H1 (cell line): ENCODE data around the gene C3orf20. TPM values are rescaled to one million over a fixed set of nuclear protein-coding genes. Genes with fewer than 3 reads are reported as not detected.

Experiments
- CHD7 ChIP-seq: fragments of 300-600 bp; sonication (generic); IDR thresholded peaks from 2 replicates; pipeline ENCODE4 v1.7.1; 2012; ENCODE audit warnings: low read length, moderate library complexity, mild to moderate bottlenecking, inconsistent platforms; ENCODE audit not compliant: insufficient replicate concordance
- CTBP2 ChIP-seq: IDR thresholded peaks from 2 replicates; pipeline ENCODE4 v1.7.0; 2011; ENCODE audit warnings: borderline replicate concordance, mild to moderate bottlenecking, moderate library complexity, mixed read lengths, low read length; ENCODE audit not compliant: insufficient read depth, insufficient read length
- EGR1 ChIP-seq: IDR thresholded peaks from 2 replicates; pipeline ENCODE4 v1.6.1; 2011; ENCODE audit warnings: low read depth, low read length, borderline replicate concordance
- NRF1 ChIP-seq: IDR thresholded peaks from 2 replicates; pipeline ENCODE4 v1.6.1; 2011; ENCODE audit warnings: mild to moderate bottlenecking, low read depth, low read length, improper control_type of control experiment
- SP1 ChIP-seq: IDR thresholded peaks from 2 replicates; pipeline ENCODE4 v1.6.1; 2011; ENCODE audit warnings: low read depth, low read length
- polyA plus RNA-seq, 7 experiments: library from polyadenylated mRNA; depleted of rRNA in 3 of 7; stranded (reverse) in 5 of 7; unstranded in 2 of 7; fragments of >200 nt in 5 of 7; fragments of 200-250 nt in 2 of 7; gene quantifications; 1 replicate in 5 of 7; 2 replicates in 1 of 7; 4 replicates in 1 of 7; pipeline versions ENCODE4 v1.2.1 to v1.2.3, GENCODE V29; 2011 to 2013; ENCODE audit warnings: missing spikeins in 2 of 7, mixed read lengths in 2 of 7
- total RNA-seq: library from RNA; stranded (reverse); fragmentation: NEBNext Ultra II Directional; extraction: Animal tissue kit (Norgen Biotek cat#: 25700); gene quantifications from 2 replicates; pipeline ENCODE4 v1.2.1, GENCODE V29; 2021
- TF ChIP-seq, protein P1 (sequence below), 3 experiments: IDR thresholded peaks; 1 replicate in 2 of 3; 2 replicates in 1 of 3; pipeline versions ENCODE4 v1.5.1 to v1.6.1; 2011; ENCODE audit warnings: low read length in 3 of 3, mild to moderate bottlenecking in 3 of 3, inconsistent platforms in 2 of 3, low read depth in 1 of 3, moderate library complexity in 1 of 3; ENCODE audit not compliant: insufficient read depth in 1 of 3; ENCODE audit errors: control extremely low read depth in 1 of 3

C3orf20 gene
- total and polyA plus RNA-seq, 2 of the 8 experiments (the other 6 are each of a cell fraction or from before 2014, with no cell fraction given): not detected

- TF ChIP-seq CHD7 (no peak), SP1 (no peak), CTBP2 (no peak), NRF1 (no peak), EGR1 (no peak)
- TF ChIP-seq, protein P1, sequence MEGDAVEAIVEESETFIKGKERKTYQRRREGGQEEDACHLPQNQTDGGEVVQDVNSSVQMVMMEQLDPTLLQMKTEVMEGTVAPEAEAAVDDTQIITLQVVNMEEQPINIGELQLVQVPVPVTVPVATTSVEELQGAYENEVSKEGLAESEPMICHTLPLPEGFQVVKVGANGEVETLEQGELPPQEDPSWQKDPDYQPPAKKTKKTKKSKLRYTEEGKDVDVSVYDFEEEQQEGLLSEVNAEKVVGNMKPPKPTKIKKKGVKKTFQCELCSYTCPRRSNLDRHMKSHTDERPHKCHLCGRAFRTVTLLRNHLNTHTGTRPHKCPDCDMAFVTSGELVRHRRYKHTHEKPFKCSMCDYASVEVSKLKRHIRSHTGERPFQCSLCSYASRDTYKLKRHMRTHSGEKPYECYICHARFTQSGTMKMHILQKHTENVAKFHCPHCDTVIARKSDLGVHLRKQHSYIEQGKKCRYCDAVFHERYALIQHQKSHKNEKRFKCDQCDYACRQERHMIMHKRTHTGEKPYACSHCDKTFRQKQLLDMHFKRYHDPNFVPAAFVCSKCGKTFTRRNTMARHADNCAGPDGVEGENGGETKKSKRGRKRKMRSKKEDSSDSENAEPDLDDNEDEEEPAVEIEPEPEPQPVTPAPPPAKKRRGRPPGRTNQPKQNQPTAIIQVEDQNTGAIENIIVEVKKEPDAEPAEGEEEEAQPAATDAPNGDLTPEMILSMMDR (IDR thresholded peaks at IDR 0.05; ENCODE audit: control extremely low read depth in 1 of 3, insufficient read depth in 1 of 3, low read depth in 1 of 3, low read length in 3 of 3): no peak
- TF ChIP-seq, all 59 proteins: peak for 0
Measured at GRCh38 chr3:14658978-14659377, 16.0 kb upstream of the C3orf20 start (continued).
